GM21515 (cell line): ENCODE results near the gene A3GALT2.
"Not testable (repeated sequence)": the region's sequence is repeated elsewhere in the genome, so short reads cannot be mapped to it uniquely, and the experiment has no call there.

Source experiments
- ATAC-seq: cut with Tn5 transposase; IDR thresholded peaks from one replicate; pipeline ENCODE4 v1.9.1; 2021; ENCODE audit not compliant: unreplicated experiment

The A3GALT2 gene

DNA sequence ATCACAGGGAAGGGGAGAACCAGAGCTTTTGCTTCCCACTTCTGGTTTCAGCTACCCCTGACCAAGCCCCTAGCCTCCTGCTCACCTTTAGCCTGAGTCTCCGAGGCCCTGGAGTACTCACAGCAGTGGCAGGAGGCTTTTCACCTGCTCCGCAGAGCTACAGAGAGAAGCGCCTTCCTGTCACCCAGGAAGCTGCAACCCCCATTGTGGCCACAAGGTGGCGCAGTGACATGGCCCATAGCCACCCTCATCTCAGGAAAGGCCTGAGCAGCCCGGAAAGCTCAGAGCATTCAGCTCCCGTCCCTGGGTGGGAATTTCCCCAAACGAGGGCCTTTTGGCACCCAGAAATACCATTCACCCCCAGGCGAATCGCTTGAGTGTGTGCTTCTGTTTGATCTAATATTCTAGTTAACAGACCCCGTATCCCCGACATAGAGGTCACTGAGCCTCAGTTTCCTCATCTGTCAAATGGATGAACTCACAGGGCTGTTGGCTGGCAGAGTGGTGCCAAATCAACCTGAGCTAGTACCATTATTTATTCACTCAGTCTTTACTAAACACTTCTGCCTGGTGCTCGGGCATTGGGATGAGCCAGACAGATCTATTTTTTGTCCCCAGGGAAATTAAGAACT, 25.3 kb downstream of the A3GALT2 start:
- peak; percentile 71 for ATAC-seq

DNA sequence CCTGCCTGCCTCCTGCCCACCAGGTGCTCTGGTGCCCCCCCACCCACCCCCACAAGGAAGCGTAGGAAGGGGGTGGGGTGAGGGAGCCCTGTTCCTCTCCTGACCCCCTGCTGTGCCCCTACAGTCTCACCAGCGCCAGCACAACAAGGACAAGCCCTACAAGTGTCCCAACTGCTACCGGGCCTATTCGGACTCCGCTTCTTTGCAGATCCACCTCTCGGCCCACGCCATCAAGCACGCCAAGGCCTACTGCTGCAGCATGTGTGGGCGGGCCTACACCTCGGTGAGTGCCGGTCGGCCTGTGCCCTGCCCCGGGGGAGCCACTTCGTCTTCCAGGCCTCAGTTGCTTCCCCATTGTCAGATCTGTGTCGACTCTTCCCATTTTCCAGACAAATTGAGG, 25.9 kb downstream of the A3GALT2 start:
- no peak for ATAC-seq

DNA sequence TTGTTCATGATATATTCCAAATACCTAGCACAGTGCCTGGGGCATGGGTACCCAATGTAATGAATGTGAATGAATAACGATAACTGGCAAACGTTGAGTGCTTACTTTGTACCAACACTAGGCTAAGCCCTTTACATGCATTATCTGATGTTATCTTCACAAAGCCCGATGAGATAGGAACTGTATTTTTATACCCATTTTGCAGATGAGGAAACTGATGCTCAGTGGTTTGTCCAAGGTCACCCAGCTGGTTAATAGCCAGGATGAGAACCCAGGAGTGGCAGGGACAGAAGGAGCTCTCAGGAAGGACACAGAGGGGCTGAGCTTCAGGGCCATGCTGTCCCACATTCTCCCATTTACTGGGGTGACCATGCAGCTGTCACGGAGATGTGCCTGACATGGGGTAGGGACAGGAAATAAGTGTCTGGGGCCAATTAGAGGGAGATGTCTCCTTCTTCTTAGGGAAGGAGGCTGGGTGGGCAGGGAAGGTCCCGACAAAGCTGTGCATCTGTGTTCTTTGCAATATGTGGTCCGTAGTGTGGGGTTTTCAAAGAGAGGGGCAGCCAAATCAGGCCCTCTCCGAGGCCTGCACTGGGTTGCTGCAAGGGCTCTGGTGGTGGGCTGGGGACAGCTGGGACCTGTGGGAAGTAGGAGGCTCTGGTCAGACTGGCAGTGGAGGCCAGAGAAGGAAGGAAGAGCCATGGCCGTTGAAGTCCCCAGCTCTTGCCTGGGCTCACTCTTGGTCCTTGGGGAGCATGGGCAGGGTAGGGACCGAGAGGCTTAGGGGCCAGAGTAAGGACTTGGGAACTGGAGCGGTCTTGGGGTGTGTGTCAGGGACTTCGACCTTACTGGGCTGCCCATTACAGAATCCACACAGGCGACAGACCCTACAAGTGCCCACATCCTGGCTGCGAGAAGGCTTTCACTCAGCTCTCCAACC, 26.6 kb downstream of the A3GALT2 start:
- ATAC-seq, result no peak

DNA sequence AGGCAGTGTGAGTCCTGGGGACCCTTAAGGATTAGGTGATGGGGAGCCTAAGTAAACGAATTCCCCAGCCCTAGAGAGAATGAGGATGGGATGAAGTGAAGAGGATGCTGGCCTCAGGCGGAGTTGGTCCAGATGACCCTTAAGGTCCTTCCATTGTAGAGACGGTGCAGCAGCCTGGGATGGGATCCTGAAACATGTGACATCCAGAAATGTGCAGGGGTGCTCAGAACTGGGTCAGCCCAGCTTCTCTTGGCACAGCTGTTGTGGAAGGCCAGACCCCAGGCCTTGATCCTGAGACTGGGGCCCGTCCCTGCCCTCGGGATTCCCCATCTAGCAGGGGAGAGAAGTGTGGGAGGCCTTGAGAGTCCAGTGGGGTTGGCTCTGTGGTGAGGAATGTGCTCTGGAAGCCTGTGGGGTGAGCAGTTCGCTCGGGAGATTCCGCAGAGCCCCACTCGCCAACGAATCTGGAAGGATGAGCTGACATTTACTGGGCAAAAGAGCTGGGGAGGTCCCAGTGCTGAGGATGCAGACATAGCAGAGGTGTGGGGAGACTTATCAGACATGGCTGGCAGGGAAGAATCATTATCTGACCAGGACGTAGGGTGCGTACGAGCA, 28.1 kb downstream of the A3GALT2 start:
- ATAC-seq, result no peak

DNA sequence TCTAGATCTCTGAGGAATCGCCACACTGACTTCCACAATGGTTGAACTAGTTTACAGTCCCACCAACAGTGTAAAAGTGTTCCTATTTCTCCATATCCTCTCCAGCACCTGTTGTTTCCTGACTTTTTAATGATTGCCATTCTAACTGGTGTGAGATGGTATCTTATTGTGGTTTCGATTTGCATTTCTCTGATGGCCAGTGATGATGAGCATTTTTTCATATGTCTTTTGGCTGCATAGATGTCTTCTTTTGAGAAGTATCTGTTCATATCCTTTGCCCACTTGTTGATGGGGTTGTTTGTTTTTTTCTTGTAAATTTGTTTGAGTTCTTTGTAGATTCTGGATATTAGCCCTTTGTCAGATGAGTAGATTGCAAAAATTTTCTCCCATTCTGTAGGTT, 30.3 kb downstream of the A3GALT2 start:
- not testable (repeated sequence) for ATAC-seq

DNA sequence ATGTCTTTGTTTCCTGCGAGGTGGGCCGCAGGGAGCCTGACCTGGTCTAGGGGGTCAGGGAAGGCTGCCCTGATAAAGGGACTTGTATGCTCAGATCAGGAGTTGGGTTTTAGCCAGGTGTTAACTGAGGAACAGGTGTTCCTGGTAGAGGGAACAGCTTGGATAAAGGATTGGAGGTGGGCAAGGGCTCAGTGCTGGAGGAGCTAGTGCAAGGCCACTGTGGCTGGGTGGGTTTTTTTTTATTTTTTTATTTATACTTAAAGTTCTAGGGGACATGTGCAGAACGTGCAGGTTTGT, 31.1 kb downstream of the A3GALT2 start:
- no peak for ATAC-seq

DNA sequence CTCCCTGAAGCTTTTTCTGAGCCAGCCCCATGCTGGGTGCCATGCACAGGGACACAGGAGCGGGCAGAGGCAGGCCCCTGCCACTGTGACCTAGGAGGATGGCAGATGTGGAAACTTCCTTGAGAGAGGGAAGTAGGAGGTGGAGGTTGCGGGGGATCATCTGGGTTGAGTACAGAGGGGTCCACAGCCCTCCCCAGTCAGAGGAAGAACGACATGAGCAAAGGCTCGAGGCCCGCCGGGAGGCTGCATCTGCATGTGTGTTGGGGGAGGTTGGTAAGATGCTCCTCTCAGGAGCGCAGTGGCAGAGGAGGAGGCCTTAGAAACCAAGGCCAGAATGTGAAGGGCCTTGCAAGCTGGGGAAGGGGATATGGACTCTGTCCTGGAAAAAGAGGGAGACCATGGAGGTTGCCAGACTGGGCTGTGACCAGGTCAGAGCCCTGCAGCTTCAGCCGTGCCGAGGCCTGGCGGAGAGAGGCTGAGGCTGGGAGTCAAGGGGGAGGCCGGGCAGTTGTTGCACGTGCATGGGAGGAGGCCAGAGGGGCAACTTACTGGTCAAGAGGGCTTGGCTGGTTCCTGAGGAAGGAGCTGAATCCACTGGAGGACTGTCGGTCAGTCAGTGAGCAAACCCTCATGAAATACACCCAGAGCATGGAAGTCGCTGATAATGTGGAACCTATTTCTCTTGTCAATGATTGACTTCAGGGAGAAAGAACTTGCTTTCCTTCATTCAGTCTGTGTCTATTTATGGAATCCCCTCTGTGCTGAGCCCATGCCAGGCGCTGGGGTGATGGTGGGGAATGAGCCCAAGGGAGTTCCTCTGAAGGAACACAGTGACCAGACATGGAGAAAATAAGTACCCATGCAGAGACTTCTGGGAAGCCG, 31.7 kb downstream of the A3GALT2 start:
- ATAC-seq, result no peak

DNA sequence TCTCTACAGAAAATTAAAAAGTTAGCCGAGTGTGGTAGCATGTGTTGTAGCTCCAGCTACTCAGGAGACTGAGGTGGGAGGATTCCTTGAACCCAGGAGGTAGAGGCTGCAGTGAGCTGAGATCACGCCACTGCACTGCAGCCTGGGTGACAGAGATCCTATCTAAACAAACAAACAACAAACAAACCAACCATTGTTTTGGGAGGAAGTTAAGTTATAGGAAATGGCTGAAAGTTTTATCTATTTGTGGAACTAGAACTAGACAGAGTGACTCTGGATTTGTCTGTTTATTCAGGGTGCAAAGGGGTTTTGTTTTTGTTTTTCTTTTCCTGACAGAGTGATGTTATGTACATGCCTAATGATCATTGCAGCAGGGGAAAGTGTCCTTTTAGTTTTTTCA, 33.6 kb downstream of the A3GALT2 start:
- no peak for ATAC-seq

DNA sequence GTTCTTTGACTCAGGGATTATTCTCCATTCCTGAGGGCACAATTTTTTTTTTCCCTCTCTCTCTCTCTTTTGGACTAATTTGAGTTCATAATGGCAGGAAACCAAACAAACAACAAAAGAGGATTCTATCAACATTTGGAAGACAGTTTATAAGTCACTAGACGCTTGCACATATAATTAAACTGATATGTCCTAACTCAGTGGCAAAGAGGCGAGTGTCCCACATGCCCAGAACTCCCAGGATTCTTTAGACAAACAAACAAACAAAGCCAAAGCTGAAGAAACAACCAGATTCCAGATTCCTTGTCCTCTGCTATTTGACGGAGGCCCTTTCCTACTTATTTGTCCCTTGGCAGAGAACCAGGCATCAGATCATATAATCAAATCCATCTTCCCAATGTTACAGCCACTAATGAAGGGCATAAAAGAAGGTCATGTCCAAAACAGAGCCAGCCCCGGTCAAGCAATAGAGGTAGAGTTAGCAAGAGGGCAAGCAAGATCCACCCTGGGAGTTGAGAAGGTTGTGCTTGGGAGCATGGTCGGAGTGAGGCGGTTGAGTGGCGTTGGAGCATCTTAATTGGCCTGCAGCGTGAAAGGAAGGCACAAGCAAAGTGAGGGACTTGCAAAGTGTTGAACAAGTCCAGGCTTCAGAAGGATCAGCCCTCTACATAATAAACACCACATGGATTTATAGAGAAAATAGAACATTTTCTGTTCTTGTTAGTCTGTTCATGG, 34.3 kb downstream of the A3GALT2 start:
- ATAC-seq, result no peak

DNA sequence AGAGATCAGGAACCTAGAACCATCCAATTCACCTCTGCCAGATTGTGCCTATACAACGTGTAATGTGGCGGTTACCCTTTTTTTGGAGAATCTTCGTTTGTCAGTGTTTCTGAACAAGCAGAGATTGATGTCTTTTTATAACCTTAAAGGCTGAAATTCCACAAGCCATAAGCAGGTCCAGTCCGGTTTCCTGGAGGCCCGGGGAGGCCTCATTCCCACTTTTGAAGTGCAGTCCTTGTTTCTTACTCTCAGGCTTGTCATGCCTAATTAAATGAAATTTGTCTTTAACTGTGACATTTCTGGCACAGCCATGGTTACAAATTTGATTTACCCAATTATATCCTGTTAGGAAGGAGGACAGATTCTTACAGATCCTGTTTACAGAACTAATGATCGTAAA, 36.8 kb downstream of the A3GALT2 start:
- ATAC-seq, result no peak

DNA sequence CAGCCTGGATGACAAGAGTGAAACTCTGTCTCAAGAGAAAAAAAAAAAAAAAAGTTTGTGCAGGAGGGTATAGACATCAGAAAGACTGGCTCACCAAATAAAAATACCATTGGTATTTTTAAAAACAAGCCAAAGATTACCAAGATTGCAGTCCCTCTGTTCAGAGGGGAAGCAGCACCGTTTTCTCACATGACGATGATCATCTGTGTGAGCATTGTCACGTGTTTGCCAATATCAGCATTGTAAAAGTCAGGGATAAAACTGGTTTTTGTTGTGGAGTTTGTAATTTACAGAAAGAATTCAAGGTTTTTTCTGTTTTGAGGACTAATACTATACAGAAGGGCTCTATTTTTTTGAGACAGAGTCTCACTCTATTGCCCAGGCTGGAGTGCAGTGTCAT, 38.1 kb downstream of the A3GALT2 start:
- ATAC-seq, result no peak

DNA sequence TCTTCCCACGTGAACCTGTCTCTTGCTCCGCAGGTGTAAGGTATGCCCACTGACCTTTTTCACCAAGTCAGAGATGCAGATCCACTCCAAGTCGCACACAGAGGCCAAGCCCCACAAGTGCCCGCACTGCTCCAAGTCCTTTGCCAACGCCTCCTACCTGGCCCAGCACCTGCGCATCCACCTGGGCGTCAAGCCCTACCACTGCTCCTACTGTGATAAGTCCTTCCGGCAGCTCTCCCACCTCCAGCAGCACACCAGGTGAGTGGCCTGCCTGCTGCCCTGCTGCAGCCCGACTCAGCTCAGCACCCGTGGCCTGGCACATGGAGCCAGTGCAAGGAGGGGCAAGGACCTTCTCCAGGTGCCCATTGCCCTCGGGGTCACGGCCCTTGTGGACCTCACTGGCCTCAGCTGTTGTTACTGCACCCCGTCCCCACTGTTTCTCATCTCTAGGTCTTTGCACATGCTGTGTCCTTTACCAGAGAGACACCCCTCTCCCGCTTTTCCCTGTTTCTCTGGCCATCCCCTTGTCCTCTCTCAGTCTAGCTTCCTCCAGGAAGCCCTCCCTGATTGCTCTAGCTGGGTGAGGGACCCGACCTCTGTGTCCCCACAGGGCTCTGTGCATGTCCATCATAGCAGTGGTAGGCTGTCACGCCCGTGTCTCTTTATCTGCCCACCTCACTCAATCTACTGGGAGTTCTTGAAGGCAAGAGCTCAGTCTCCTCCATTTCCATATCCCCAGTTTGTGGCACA, 39.2 kb downstream of the A3GALT2 start:
- no peak for ATAC-seq

DNA sequence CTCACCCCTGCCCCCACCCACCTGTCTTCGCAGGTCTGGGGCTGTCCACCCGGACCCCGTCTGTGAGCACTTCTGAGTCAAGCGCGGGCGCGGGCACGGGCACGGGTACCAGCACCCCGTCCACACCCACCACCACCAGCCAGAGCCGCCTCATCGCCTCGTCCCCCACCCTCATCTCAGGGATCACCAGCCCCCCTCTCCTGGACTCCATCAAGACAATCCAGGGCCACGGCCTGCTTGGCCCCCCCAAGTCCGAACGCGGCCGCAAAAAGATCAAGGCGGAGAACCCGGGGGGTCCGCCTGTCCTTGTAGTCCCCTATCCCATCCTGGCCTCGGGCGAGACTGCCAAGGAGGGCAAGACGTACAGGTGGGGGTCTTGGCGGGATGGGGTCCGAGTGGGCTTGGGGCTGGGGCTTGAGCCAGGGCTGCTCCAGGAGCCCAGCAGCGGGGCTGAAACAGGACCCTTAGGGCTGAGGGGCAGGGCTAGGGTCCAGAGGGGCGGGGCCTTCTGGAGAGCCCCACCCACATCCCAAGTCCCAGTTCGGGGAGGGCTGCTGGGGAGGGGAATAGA, 40.7 kb downstream of the A3GALT2 start:
- no peak for ATAC-seq

DNA sequence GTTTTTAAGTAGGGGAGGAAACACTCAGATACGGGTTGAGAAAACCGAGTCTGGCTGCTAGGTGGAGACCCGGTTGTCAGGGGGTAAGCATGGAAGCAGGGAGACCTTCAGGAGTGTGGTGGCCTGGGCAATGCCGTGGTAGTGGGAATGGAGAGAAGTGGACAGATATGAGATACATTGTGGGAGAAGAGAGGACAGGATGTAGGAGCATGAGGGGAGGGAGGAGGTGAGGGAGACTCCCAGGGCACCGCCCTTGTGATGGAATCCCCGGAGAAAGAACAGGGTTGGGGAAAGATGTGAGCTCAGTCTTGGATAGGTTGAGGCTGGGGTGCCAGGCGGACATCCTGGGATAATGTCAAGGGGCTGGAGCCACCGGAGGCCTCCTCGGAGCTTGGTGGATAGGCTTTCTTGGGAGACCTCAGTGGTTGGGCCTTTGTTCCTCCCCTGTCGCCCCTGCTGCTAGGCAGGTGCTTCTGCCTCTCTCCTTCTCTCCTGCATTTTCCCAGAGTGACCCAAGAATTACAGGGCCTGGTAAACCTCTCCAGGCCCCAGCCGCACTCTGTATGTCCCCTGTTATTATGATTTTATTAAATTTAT, 43.3 kb downstream of the A3GALT2 start:
- no peak for ATAC-seq

DNA sequence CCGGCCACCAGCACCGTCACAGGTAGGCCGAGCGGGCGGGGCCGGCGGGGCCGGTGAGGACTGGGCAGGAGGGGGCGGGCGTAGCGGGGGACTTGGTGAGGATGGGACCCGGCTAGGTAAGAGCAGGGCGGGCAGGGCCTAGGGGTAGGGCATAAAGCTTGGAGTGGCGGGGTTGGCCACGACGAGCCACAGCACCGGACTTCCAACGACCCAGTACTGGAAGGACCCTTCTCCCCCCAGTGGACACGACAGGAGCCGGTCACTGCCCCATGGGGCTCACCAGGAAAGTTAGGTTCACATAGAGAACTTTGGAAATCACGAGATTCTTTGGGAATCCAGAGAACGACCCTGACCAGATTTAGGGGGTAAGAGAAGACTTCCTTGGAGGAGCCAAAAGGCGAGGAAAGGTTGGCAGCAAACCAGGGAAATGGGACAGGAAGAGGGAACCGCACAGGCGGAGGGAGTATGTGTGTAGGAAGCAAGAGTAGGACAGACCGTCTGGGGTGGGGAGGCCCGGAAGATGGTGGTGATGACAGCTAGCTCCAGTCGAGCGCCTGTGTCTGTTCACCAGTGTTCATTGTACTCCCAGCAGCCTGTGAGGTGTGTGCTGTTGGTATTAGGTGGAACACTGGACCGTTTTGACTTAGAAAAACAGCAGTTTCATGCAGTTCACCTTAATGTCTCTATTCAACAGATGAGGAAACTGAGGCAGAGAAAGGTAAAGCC, 44.2 kb downstream of the A3GALT2 start:
- no peak for ATAC-seq

DNA sequence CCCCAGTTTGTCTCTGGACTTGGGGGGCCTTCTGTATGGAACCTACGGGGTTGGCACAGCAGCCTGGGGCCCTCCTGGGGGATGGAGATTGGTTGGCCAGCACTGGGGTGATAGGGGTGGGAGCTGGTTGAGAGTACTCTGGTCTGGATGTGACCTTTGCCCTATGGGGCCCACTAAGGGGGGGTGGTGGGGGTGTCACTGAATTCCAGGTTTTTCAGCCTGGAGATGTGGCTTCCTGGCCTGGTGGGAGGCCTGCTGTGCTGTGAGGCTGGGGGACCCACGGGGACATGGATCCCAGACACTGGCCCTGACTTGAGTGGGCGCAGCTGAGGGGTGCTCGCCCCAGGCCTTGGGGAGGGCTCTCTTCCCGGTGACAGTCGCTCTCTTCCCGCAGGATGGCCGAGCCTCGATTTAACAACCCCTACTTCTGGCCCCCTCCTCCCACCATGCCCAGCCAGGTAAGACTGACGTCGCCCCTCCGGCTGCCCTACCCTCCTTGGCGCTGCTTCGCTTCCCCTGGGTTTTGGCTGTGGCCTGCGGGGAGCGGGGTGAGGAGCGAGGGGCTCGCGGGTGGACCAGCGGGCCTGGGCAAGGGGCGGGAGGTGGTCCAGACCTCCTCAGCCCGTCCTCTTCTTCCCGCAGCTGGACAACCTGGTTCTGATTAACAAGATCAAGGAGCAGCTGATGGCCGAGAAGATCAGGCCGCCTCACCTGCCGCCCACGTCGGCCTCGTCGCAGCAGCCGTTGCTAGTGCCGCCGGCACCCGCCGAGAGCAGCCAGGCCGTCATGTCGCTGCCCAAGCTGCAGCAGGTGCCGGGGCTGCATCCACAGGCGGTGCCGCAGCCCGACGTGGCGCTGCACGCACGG, 45.0 kb downstream of the A3GALT2 start:
- no peak for ATAC-seq

DNA sequence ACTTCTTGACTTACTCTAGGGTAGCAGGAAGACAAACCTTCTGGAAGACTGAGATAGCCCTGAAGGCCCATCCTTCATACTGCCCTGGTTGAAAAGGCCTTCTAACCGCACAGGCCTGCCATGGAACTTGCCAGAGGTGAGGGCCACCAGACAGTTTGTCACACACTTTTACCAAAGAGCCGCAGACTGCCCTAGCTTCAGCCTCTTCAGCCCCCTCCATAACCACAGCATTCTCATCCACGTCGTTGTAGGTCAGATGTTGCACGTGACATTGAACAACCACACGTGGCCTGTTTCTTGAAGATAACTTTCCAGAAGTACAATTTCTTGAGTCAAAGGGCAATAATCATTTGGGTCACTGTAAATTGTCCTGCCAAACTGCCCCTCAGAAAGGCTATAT, 45.7 kb downstream of the A3GALT2 start:
- no peak for ATAC-seq

DNA sequence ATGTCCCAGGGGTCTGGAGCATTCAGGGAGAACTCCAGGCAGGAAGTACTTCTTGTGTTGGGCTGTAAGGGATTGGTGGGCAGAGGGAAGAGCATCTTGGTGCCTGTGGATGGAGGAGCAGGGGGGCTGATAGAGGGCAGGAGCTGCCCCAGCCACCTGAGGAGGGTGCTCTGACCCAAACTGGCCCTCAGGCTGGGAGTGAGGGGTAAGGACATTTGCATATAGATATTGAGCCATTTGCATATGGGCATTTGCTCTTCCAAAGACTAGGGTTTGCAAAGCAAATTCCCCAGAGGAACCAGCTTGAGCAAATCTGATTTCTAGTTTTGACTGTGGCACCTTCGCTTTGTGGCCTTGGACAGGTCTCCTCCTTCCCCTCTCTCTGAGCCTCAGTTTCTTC, 46.5 kb downstream of the A3GALT2 start:
- no peak for ATAC-seq
